Liver (tissue), 3 donors: ENCODE data around the gene LARGE1.

Experiments
- GABPA ChIP-seq, 2 donors: IDR thresholded peaks in 1 of 2; conservative IDR thresholded peaks in 1 of 2; 2 replicates each; pipeline ENCODE4 v1.6.1; 2016; ENCODE audit warnings: antibody characterized with exemption in 2 of 2, mild to moderate bottlenecking in 1 of 2, moderate library complexity in 1 of 2
- HNF4A ChIP-seq, 2 donors: conservative IDR thresholded peaks; 2 replicates each; pipeline ENCODE4 v1.6.1; 2016; ENCODE audit warnings: antibody characterized with exemption in 2 of 2, mild to moderate bottlenecking in 2 of 2
- TAF1 ChIP-seq: conservative IDR thresholded peaks from 2 replicates; pipeline ENCODE4 v1.6.1; 2016; ENCODE audit warnings: antibody characterized with exemption, mild to moderate bottlenecking
- YY1 ChIP-seq: IDR thresholded peaks from 2 replicates; pipeline ENCODE4 v1.6.1; 2016; ENCODE audit warnings: antibody characterized with exemption, mild to moderate bottlenecking
- TF ChIP-seq, protein P1 (sequence below): IDR thresholded peaks from 2 replicates; pipeline ENCODE4 v1.6.1; 2016; ENCODE audit warnings: antibody characterized with exemption
- TF ChIP-seq, protein P2 (sequence below): fragments of 150-350 bp; IDR thresholded peaks from 2 replicates; pipeline ENCODE4 v1.5.1; 2017; ENCODE audit warnings: improper control_type of control experiment, low read depth, low read length; ENCODE audit not compliant: missing input control
- TF ChIP-seq, protein P3 (sequence below): IDR thresholded peaks from 2 replicates; pipeline ENCODE4 v1.6.1; 2016; ENCODE audit warnings: antibody characterized with exemption, mild to moderate bottlenecking
- donor health status: healthy.
- donor health status: healthy.

DNA sequence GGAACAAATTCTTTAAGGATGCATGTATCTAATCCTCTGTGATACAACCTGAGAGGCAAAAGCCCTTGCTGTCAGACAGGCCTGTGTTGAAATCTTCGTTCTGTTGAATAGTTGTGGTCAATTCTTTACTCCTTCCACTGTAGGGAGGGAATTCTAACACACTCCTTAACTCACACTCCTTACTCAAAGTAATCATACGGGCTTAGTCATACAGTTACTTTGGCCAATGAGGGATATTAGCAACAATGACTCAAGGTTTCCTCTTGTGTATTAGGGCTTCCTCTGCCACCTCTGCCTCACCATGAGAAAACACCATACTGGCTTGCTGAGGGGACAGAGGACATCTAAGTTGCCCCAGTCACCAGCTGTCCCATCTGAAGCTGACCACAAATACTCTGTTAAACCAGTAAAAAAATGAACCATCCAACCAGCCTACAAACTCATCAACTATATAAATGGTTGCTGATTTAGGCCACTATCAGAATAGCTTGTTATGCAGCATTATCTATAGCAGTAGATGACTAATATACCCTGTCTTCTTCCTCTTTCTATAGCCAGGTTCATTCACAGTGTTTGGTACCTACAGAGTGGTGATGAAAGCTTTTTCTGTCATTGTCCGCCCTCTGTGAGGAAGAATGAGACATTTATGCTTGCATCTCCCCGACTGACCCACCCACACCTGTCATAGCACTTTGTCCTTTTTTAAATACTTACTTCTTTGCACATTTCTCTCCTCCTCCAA lies 539.3 kb downstream of the LARGE1 start:
- TF ChIP-seq, protein P1, sequence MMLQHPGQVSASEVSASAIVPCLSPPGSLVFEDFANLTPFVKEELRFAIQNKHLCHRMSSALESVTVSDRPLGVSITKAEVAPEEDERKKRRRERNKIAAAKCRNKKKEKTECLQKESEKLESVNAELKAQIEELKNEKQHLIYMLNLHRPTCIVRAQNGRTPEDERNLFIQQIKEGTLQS, result no peak
- TF ChIP-seq, protein P2, sequence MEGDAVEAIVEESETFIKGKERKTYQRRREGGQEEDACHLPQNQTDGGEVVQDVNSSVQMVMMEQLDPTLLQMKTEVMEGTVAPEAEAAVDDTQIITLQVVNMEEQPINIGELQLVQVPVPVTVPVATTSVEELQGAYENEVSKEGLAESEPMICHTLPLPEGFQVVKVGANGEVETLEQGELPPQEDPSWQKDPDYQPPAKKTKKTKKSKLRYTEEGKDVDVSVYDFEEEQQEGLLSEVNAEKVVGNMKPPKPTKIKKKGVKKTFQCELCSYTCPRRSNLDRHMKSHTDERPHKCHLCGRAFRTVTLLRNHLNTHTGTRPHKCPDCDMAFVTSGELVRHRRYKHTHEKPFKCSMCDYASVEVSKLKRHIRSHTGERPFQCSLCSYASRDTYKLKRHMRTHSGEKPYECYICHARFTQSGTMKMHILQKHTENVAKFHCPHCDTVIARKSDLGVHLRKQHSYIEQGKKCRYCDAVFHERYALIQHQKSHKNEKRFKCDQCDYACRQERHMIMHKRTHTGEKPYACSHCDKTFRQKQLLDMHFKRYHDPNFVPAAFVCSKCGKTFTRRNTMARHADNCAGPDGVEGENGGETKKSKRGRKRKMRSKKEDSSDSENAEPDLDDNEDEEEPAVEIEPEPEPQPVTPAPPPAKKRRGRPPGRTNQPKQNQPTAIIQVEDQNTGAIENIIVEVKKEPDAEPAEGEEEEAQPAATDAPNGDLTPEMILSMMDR, result no peak
- TF ChIP-seq YY1, result no peak
- TF ChIP-seq, protein P3, sequence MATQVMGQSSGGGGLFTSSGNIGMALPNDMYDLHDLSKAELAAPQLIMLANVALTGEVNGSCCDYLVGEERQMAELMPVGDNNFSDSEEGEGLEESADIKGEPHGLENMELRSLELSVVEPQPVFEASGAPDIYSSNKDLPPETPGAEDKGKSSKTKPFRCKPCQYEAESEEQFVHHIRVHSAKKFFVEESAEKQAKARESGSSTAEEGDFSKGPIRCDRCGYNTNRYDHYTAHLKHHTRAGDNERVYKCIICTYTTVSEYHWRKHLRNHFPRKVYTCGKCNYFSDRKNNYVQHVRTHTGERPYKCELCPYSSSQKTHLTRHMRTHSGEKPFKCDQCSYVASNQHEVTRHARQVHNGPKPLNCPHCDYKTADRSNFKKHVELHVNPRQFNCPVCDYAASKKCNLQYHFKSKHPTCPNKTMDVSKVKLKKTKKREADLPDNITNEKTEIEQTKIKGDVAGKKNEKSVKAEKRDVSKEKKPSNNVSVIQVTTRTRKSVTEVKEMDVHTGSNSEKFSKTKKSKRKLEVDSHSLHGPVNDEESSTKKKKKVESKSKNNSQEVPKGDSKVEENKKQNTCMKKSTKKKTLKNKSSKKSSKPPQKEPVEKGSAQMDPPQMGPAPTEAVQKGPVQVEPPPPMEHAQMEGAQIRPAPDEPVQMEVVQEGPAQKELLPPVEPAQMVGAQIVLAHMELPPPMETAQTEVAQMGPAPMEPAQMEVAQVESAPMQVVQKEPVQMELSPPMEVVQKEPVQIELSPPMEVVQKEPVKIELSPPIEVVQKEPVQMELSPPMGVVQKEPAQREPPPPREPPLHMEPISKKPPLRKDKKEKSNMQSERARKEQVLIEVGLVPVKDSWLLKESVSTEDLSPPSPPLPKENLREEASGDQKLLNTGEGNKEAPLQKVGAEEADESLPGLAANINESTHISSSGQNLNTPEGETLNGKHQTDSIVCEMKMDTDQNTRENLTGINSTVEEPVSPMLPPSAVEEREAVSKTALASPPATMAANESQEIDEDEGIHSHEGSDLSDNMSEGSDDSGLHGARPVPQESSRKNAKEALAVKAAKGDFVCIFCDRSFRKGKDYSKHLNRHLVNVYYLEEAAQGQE, result no peak
- no peak for TF ChIP-seq TAF1
- no peak for TF ChIP-seq HNF4A (conservative IDR thresholded peaks at IDR 0.05)
- TF ChIP-seq GABPA (IDR thresholded peaks at IDR 0.05 in 1 of 2, conservative IDR thresholded peaks at IDR 0.05 in 1 of 2), result no peak
